ENCODE measurements around the gene HGFAC.

Gene HGFAC

DNA sequence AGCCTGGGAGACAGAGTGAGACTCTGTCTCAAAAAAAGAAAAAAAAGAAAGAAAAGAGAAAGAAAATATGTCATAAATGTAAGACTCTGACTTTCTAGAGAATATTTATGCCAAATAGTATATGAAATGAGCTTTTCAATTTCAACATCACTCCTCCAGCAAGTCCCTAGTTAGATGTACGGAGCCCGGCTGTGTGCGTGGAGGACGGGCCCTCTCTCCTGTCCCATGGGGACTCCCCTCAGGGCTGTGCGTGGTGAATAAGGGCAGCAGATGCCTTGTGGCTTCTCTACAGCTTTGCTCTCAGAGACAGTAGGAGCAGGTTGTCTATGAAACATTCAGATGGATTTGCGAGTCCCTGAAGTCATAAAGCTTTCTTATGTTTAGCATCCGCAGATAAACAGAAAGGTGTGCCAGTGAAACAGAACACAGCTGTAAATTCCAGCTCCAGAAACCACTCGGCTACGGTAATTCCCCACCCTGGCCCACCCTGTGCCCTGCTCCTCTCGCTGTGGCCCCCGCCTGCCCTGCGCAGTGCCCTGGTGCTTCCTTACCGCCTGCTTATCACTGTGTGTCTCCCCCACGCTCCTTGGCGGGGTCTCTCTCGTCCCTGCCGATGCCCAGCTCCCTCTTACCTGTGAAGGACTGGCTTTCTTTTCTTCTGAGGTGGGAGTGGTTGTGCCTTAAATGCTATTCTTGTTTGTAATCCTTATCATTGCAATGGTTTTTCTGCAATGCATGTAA, 13.9 kb upstream of the HGFAC start:
- Histone ChIP-seq H3K9me3 (ENCODE audit: severe bottlenecking) (no peaks in the 10 kb centered on the region), H3K4me1 (ENCODE audit: insufficient read depth, poor library complexity, severe bottlenecking) (no peaks in the 10 kb centered on the region)

DNA sequence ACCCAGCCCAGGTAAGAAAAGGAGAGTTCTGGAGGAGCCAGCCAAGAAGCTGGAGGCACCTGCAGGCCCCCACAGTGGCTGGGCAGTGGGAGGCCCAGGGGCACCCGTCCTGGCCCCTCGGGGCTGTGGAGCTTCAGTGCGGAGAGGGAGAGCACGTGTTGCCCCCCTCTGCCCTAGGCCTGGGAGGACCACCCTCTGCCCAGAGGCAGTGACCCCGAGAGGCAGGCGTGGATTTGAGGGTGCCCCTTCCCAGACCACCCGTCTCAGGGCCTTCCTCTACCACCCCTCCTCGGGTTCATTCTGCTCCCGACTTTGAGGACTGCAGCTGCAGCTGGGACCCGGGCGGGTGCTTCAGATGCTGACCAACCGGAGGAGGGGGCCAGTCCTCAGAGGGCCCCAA, 12.1 kb upstream of the HGFAC start:
- no peak overlapping the region for H3K4me3 ChIP-seq (ENCODE audit: severe bottlenecking)
- DNase-seq (ENCODE audit: low spot score) (no peak), ATAC-seq (ENCODE audit: low read depth) (no peak)
- H3K9me3 ChIP-seq (ENCODE audit: severe bottlenecking) = no peaks in the 10 kb centered on the region
- TF ChIP-seq, protein P1, sequence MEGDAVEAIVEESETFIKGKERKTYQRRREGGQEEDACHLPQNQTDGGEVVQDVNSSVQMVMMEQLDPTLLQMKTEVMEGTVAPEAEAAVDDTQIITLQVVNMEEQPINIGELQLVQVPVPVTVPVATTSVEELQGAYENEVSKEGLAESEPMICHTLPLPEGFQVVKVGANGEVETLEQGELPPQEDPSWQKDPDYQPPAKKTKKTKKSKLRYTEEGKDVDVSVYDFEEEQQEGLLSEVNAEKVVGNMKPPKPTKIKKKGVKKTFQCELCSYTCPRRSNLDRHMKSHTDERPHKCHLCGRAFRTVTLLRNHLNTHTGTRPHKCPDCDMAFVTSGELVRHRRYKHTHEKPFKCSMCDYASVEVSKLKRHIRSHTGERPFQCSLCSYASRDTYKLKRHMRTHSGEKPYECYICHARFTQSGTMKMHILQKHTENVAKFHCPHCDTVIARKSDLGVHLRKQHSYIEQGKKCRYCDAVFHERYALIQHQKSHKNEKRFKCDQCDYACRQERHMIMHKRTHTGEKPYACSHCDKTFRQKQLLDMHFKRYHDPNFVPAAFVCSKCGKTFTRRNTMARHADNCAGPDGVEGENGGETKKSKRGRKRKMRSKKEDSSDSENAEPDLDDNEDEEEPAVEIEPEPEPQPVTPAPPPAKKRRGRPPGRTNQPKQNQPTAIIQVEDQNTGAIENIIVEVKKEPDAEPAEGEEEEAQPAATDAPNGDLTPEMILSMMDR (IDR thresholded peaks at IDR 0.05; ENCODE audit: poor library complexity, severe bottlenecking) = no peak
- H3K36me3 ChIP-seq (ENCODE audit: low read depth) = peaks cover 12% of the 10 kb centered on the region
- no peak overlapping the region for H3K27ac ChIP-seq (ENCODE audit: poor library complexity, severe bottlenecking)
- H3K4me1 ChIP-seq (ENCODE audit: insufficient read depth, poor library complexity, severe bottlenecking) = no peaks in the 10 kb centered on the region
- no peaks in the 10 kb centered on the region for H3K27me3 ChIP-seq (ENCODE audit: insufficient read depth, poor library complexity, severe bottlenecking)

More for the DNA sequence above, 13.9 kb upstream of the HGFAC start:
- ATAC-seq (ENCODE audit: low read depth) (no peak), DNase-seq (ENCODE audit: low spot score) (no peak)
- Histone ChIP-seq H3K4me3 (ENCODE audit: severe bottlenecking) (no peak overlapping the region), H3K27me3 (ENCODE audit: insufficient read depth, poor library complexity, severe bottlenecking) (no peaks in the 10 kb centered on the region), H3K27ac (ENCODE audit: poor library complexity, severe bottlenecking) (no peak overlapping the region), H3K36me3 (ENCODE audit: low read depth) (peaks cover 21% of the 10 kb centered on the region)
- TF ChIP-seq, protein P1 (IDR thresholded peaks at IDR 0.05; ENCODE audit: poor library complexity, severe bottlenecking) = no peak

DNA sequence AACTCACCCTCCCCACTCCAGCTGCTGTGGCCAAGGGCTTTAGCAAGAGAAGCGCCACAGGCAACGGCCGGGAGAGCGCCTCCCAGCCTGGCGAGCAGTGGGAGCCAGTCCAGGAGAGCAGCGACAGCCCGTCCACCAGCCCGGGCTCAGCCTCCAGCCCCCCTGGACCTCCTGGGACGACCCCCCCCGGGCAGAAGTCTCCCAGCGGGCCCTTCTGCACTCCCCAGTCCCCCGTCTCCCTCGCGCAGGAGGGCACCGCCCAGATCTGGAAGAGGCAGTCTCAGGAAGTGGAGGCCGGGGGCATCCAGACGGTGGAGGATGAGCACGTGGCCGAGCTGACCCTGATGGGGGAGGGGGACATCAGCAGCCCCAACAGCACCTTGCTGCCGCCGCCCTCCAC, 11.2 kb upstream of the HGFAC start:
- TF ChIP-seq, protein P1 (IDR thresholded peaks at IDR 0.05; ENCODE audit: poor library complexity, severe bottlenecking) = no peak
- H3K36me3 ChIP-seq (ENCODE audit: low read depth) = peaks cover 7% of the 10 kb centered on the region
- no peak overlapping the region for H3K27ac ChIP-seq (ENCODE audit: poor library complexity, severe bottlenecking)
- H3K9me3 ChIP-seq (ENCODE audit: severe bottlenecking) = no peaks in the 10 kb centered on the region
- no peak for ATAC-seq (ENCODE audit: low read depth)
- no peaks in the 10 kb centered on the region for H3K4me1 ChIP-seq (ENCODE audit: insufficient read depth, poor library complexity, severe bottlenecking)
- DNase-seq (ENCODE audit: low spot score) = no peak
- no peaks in the 10 kb centered on the region for H3K27me3 ChIP-seq (ENCODE audit: insufficient read depth, poor library complexity, severe bottlenecking)
- H3K4me3 ChIP-seq (ENCODE audit: severe bottlenecking) = no peak overlapping the region

DNA sequence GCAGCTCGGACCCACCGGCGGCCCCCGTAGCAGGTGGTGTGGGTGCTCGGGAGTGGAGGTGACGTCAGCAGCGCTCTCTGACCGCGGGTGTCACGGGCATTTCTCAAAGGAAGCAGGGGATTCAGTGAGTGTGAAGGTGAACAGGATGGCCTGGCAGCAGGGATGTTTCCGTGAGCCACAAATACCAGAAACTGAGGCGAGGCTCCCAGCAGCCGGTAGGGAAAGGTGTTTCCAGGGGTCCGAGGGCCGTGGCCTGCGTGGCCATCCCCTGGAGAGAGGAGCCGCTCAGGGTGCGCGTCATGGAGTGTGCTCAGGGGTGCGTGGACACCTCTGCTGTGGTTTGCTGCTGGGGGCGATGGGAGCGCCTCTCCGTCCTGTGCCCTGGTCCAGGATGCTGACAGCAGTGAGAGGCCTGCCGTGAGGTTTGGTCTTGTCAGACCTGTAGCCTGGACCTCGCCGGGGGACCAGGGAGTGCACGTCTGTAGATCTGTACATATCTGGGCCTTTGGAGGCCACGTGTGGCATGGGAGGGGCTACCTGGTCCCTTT, 10.2 kb upstream of the HGFAC start:
- DNase-seq (ENCODE audit: low spot score) (no peak), ATAC-seq (ENCODE audit: low read depth) (no peak)
- TF ChIP-seq, protein P1 (IDR thresholded peaks at IDR 0.05; ENCODE audit: poor library complexity, severe bottlenecking) = no peak
- Histone ChIP-seq H3K9me3 (ENCODE audit: severe bottlenecking) (no peaks in the 10 kb centered on the region), H3K4me1 (ENCODE audit: insufficient read depth, poor library complexity, severe bottlenecking) (peaks cover 4% of the 10 kb centered on the region), H3K36me3 (ENCODE audit: low read depth) (peaks cover 7% of the 10 kb centered on the region), H3K27ac (ENCODE audit: poor library complexity, severe bottlenecking) (no peak overlapping the region), H3K27me3 (ENCODE audit: insufficient read depth, poor library complexity, severe bottlenecking) (no peaks in the 10 kb centered on the region), H3K4me3 (ENCODE audit: severe bottlenecking) (no peak overlapping the region)

DNA sequence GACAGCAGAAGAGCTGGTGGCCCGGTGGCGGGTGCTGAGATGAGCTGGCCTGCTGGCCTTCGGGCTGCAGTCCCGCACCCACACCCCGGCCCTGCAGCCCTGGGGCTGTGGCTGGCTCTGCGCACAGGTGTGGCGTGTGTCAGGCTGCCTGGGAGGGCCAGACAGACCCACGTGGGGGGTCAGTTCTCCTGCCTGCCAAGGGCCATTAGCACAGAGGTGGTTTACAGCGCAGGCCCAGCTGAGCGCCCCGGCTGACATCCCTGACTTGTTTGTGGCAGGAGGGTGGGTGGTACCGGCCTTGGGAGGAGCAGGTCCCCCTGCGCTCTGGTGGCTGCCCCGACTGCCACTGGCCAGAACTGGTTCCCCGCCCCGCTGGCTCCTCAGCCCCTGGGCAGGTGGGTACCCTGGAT, 9.4 kb upstream of the HGFAC start:
- ATAC-seq (ENCODE audit: low read depth) (no peak), DNase-seq (ENCODE audit: low spot score) (no peak)
- Histone ChIP-seq H3K27me3 (ENCODE audit: insufficient read depth, poor library complexity, severe bottlenecking) (no peaks in the 10 kb centered on the region), H3K36me3 (ENCODE audit: low read depth) (peaks cover 7% of the 10 kb centered on the region), H3K27ac (ENCODE audit: poor library complexity, severe bottlenecking) (no peak overlapping the region), H3K4me3 (ENCODE audit: severe bottlenecking) (no peak overlapping the region), H3K4me1 (ENCODE audit: insufficient read depth, poor library complexity, severe bottlenecking) (peaks cover 12% of the 10 kb centered on the region), H3K9me3 (ENCODE audit: severe bottlenecking) (no peaks in the 10 kb centered on the region)
- TF ChIP-seq, protein P1 (IDR thresholded peaks at IDR 0.05; ENCODE audit: poor library complexity, severe bottlenecking) = no peak
